Vagina (tissue), 2 donors: ENCODE data around the gene MUC22.

Experiments used
- CTCF ChIP-seq, 3 experiments: fragments of 450-650 bp in 2 of 3; fragments of 200-600 bp in 1 of 3; sonication (generic) in 1 of 3; IDR thresholded peaks; one replicate each; pipeline ENCODE4 v1.5.1; 2017 to 2019; ENCODE audit warnings: antibody characterized with exemption in 3 of 3, mild to moderate bottlenecking in 2 of 3, moderate library complexity in 2 of 3
- POLR2A ChIP-seq, 2 donors: fragments of 450-650 bp; IDR thresholded peaks; one replicate each; pipeline ENCODE4 v1.6.1; 2017; ENCODE audit warnings: antibody characterized with exemption in 2 of 2, mild to moderate bottlenecking in 2 of 2, moderate library complexity in 2 of 2

GRCh38 chr6:31038559-31038958 is 28.3 kb downstream of the MUC22 start:
- TF ChIP-seq CTCF (IDR thresholded peaks at IDR 0.05), result no peak
- TF ChIP-seq POLR2A (IDR thresholded peaks at IDR 0.05), result no peak
